ENCODE results near the gene MGME1.
"Not testable (repeated sequence)": the region's sequence is repeated elsewhere in the genome, so short reads cannot be mapped to it uniquely, and the experiment has no call there.

Gene MGME1

GRCh38 chr20:17960400-17960885 is 8.4 kb upstream of the MGME1 start:
- DNase-seq (ENCODE audit: low read depth): not testable (repeated sequence)

DNA sequence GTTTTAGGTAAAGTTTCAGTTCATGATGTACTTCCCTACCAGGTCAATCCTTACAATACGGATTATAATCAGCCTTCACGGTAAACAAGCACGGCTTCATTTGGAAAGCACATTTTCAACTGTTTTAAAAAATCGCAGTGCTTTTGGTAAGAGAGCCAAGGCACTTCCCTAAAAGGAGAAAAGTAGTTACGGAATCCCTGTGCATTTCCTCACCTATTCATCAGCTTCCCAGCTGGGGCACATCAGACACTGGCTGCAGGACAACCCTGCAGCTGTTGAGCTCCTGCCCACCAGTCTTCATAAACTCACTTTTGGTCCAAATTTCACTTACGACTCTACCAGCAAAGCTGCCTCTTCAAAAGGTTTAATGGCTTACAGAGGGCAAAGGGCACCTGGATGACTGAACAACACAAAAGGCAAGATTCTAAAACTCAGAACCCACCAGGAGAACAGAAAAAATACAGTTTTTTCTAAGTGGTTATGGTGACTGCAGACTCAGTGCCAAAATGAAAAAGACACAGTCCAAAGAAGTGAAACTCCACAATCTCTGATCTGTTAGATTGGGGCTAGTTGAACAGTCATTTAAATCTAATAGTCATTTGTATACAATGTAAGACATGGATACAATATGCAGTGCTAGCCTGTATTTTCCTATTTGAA is 7.8 kb upstream of the MGME1 start:
- DNase-seq (ENCODE audit: low read depth): no peak

DNA sequence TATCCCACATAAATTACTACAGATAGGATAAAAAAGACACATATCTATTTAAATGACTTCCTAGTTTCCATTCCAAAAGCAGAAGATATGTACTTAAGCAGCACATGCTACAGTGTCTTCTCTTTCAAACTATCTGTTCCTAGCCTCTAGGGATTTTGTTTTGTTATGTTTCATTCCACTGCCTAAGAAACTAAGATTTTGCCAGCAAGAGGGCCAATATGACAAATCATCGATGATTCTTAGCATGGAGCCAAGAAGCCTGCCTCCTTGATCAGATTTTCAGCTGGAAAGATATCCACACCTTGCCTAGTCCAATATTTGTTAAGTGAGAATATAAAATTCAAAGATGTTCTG is 7.3 kb upstream of the MGME1 start:
- DNase-seq (ENCODE audit: low read depth): no peak

- no peak for DNase-seq (ENCODE audit: low read depth)
Measured at GRCh38 chr20:17963114-17963897, 5.5 kb upstream of the MGME1 start.

- DNase-seq (ENCODE audit: low read depth): no peak
Measured at GRCh38 chr20:17964073-17964472, 4.7 kb upstream of the MGME1 start.

DNA sequence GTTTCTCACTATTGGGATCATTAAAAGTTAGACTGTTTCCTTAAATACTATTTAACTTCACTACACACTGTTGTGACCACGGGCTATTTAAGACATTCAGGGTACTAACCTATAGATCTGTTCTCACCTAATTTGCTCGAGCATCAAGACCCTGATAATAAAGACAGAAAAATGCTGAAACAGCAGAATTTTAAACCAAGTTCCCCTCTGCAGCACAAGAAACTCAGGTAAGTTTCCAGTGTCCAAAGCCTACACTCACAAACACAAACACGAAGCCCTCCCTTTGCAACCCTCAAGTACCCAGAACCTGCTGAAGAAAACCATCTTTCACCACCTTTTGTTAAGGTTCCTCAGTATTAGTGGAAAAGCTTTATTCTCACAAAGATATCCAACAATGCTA is 4.2 kb upstream of the MGME1 start:
- DNase-seq (ENCODE audit: low read depth): no peak

GRCh38 chr20:17965042-17965697 is 3.6 kb upstream of the MGME1 start:
- no peak for DNase-seq (ENCODE audit: low read depth)

GRCh38 chr20:17966432-17967310 is 2.1 kb upstream of the MGME1 start:
- DNase-seq (ENCODE audit: low read depth): peak; percentile 60

DNA sequence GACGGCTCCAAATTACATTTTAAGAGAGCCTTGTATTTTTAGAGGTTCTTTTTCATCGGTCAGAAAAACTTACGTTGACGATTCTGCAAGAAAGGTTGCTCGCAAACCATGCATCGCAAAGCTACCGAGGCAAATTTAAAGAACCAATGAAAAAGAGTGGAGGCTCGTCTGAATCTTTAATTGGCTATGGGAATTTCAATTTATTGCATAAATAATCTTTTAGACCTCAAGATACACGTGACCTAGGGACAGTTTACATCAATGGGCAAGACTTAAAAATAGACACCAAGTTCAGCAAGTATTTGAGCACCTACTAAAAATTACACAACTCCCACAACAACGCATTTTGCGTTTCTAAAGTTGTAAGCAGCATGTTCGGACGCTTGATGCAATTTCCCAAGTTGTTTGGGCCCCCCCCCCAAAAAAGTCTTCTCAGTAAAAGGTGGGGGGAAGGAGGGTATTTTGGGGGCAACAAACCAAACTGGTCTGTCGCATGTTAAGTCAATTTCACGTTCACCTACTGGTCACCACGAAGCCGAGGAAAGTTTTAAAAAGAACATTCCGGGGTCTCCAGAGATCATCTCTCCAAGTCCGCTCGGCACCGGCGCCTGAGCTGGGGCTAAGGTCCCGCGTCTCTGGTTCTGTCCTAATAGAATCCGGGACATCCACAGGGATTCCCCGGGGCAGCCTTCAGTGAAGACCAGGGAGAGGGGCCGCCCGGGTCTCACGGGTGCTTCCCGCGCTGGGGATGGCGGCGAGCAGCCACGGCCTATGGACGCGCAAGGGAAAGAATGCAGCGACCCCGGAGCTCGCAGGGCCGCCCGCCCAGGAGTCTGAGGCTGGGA is 1.1 kb upstream of the MGME1 start:
- peak; percentile 50 for DNase-seq (ENCODE audit: low read depth)

DNA sequence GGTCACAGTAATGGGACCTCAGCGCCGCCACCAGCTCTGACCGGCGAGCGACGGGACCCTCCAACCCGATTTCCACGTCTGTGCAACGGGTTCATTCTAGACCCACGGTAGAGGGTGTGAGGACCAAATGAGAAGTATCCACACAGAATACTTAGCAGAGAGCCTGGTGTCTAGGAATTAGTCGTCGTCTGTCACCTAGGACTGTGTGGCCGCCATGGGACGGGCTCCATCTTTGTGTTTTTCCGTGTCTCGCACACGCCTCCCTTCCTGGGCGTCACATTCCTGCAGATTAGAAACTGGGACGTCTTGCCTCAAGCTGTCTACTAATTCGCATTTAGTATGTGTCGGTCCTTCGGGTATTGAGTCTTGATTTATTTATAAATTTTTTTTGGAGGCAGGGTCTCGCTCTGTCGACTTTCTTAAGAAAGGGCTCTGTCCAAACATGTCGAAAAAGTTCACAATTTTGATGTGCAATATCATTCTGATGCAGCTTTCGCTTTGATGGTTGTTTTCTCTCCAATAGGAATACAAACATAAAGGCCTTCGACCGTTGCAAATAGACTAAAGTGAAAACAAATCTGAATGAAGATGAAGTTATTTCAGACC is 563 bp downstream of the MGME1 start:
- peak; percentile 58 for DNase-seq (ENCODE audit: low read depth)

DNA sequence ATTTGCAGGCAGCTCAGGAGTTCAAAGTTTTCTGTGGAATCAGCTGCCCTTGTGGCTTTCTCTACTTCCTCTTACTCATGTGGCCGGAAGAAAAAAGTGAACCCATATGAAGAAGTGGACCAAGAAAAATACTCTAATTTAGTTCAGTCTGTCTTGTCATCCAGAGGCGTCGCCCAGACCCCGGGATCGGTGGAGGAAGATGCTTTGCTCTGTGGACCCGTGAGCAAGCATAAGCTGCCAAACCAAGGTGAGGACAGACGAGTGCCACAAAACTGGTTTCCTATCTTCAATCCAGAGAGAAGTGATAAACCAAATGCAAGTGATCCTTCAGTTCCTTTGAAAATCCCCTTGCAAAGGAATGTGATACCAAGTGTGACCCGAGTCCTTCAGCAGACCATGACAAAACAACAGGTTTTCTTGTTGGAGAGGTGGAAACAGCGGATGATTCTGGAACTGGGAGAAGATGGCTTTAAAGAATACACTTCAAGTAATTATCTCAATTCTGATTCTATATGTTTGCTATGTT is 1.1 kb downstream of the MGME1 start:
- peak; percentile 87 for DNase-seq (ENCODE audit: low read depth)

DNA sequence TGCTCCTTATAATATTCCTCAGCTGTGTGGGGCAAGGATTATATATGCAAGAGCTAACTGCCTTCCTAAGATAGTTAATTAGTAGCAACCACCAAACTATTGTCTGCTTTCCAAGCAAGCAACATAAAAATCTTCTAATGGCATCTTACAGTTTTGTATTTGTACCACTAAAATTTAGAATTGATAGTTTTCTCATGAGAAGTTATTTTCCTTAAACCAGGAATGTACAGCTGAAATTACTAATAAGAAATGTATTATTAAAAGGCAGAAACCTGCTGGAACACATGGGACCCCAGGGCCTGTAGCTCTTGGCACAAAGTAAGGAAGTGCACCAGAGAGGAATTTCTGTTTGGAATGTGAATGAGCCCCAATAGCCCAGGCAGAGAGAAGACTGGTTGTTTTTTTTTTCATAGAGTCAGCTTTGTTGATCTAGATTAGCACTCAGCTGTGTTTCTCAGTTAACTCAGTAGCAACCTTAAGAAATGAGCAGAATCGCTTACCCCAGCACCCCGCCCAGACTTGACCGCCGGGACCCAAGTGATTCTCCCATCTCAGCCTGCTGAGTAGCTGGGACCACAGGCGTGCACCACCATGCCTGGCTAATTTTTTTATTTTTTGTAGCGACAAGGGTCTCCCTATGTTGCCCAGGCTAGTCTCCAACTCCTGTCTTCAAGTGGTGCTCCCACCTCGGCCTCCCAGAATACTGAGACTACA is 2.6 kb downstream of the MGME1 start:
- DNase-seq (ENCODE audit: low read depth): peak; percentile 67

DNA sequence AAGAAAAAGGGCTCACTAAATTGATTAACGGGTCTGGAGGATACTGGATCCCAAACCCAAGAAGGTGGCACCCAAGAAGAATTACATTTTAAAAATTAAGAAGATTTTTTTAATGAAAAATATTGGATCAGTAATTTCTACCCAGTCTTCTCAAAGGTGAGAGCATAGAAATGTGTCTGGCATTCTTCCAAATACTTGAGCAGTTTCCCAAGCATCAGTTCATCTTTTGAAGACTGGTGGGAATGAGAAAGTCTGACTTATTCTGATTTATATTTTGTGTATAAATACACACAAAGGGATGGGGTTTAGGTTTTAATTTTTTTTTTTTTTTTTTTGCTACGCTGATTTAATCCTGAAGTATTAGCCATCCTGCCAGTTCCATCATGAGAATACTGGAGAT is 3.3 kb downstream of the MGME1 start:
- no peak for DNase-seq (ENCODE audit: low read depth)

DNA sequence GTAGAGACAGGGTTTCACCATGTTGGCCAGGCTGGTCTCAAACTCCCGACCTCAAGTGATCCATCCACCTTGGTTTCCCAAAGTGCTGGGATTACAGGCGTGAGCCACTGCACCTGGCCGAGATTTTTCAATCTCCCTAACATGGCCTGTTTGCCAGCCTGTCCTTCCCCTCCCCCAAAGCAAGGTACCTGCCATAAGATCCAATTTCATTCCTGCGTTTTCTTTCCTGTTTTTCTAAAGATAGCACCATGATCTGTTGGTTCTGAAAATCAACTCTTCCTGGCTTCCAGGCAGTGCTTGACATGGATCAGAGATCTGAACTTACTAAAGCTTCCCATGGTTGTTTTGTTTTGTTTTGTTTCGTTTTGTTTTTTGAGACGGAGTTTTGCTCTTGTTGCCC is 7.5 kb downstream of the MGME1 start:
- no peak for DNase-seq (ENCODE audit: low read depth)

- no peak for DNase-seq (ENCODE audit: low read depth)
Measured at GRCh38 chr20:17985388-17986018, 16.7 kb downstream of the MGME1 start.

DNA sequence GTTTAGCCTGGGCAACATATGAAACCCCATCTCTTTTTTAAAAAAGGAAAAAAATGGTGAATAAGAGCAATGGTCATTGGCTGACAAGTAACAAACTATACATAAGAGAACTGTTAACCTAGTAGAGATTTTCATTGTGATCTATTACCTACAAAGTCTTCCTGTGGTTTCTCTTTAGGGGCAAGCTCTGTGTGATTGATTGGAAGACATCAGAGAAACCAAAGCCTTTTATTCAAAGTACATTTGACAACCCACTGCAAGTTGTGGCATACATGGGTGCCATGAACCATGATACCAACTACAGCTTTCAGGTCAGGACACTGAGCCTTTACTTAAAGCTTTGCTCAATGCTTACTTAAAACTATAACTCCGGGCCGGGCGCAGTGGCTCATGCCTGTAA is 19.2 kb downstream of the MGME1 start:
- DNase-seq (ENCODE audit: low read depth): no peak

DNA sequence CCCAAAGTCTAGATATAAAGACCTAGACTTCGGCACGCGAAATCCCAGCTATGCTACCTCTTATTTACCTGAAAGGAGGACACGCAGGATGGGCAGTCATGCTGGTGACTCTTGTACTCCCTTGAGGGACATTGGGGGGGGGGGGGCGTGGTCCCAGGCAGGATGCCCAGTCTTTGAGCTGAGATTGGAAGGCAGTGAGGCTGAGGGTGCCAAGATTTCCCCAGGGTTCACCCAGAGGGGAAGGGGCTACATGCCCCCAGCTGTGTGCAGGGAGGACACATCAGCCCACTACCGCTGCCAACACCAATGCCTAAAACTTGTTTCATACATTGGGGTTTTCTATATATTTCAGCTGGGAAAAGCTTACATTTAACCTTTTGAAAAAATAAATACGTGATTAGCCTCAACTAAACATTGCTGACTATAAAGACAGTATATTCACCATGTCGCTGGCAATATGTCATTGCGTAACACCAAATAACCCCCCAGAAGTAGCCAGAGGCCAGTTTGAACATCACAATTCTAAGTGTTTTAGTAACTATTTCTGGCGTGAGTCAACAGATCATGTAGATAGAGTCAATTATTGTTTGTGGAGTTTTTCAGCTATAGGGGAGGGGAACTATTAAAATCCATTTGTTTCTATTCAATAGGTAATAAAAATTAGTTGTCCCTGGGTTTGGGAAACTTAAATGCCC is 21.6 kb downstream of the MGME1 start:
- DNase-seq (ENCODE audit: low read depth): peak; percentile 70

GRCh38 chr20:17992224-17992637 is 23.4 kb downstream of the MGME1 start:
- peak; percentile 25 for DNase-seq (ENCODE audit: low read depth)

Measured in ELR (cell line).